ENCODE data around the gene ADGRE2.
"Not testable (repeated sequence)": the region's sequence is repeated elsewhere in the genome, so short reads cannot be mapped to it uniquely, and the experiment has no call there.

The ADGRE2 gene

DNA sequence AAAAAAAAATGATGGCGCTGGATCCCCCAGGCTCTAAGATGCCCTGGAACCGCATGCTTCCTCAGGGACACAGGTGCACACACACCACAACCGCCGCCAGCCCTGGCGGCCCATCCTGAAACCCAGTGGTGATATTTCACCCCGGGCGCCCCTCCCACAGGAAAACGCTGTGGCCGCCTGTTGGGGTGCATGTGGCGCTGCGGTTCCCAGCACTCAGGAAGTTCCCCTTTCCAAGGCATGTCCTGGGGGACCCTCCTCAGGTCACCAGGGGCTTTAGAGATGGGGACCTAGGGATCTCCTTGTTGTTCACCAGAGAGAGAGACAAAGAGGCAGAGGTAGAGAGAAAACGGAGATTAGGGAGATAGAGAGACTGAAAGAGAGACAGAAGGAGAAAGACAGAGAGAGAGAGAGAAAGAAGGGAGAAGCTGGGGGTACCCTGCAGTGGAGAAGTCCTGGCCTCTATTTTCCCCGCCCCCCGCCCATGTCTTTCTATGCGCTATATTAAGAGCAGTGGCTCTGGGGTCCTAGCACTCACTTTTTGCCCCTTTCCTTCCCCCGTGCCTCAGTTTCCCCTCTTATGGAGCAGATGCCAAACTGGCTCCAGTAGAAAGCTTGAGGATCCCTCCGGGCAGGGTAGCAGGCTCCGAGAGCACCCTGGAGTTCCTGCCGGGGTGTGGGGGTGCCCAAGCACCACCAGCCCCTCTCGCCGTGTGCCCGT lies 2.3 kb downstream of the ADGRE2 start:
- no peak overlapping the region for H3K27ac ChIP-seq (ENCODE audit: low read depth, low read length, poor library complexity, severe bottlenecking)
- no peaks in the 10 kb centered on the region for H3K4me1 ChIP-seq (ENCODE audit: insufficient read depth, low read length, severe bottlenecking)
- no peaks in the 10 kb centered on the region for H3F3A ChIP-seq (ENCODE audit: insufficient read depth, low read length)
- no peak overlapping the region for H3K4me3 ChIP-seq (ENCODE audit: low read depth, low read length, poor library complexity, severe bottlenecking)
- H3K79me2 ChIP-seq (ENCODE audit: insufficient read depth, low read length): no peaks in the 10 kb centered on the region
- H3K9ac ChIP-seq (ENCODE audit: low read length): no peak overlapping the region
- no peak overlapping the region for H3K4me2 ChIP-seq (ENCODE audit: low read length)
- H3K36me3 ChIP-seq (ENCODE audit: insufficient read depth, low read length): no peaks in the 10 kb centered on the region
- no peaks in the 10 kb centered on the region for H4K20me1 ChIP-seq (ENCODE audit: insufficient read depth, low read length)
- no peaks in the 10 kb centered on the region for H3K9me3 ChIP-seq (ENCODE audit: low read length)
- no peaks in the 10 kb centered on the region for H3K9me2 ChIP-seq (ENCODE audit: low read depth, low read length)
- H3K27me3 ChIP-seq (ENCODE audit: insufficient read depth, low read length): no peaks in the 10 kb centered on the region
- H2AFZ ChIP-seq (ENCODE audit: low read length): no peak overlapping the region
- no peak for TF ChIP-seq EZH2 (IDR thresholded peaks at IDR 0.05; ENCODE audit: borderline replicate concordance, low read length)
- TF ChIP-seq, protein P1, sequence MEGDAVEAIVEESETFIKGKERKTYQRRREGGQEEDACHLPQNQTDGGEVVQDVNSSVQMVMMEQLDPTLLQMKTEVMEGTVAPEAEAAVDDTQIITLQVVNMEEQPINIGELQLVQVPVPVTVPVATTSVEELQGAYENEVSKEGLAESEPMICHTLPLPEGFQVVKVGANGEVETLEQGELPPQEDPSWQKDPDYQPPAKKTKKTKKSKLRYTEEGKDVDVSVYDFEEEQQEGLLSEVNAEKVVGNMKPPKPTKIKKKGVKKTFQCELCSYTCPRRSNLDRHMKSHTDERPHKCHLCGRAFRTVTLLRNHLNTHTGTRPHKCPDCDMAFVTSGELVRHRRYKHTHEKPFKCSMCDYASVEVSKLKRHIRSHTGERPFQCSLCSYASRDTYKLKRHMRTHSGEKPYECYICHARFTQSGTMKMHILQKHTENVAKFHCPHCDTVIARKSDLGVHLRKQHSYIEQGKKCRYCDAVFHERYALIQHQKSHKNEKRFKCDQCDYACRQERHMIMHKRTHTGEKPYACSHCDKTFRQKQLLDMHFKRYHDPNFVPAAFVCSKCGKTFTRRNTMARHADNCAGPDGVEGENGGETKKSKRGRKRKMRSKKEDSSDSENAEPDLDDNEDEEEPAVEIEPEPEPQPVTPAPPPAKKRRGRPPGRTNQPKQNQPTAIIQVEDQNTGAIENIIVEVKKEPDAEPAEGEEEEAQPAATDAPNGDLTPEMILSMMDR (IDR thresholded peaks at IDR 0.05; ENCODE audit: low read length): no peak

DNA sequence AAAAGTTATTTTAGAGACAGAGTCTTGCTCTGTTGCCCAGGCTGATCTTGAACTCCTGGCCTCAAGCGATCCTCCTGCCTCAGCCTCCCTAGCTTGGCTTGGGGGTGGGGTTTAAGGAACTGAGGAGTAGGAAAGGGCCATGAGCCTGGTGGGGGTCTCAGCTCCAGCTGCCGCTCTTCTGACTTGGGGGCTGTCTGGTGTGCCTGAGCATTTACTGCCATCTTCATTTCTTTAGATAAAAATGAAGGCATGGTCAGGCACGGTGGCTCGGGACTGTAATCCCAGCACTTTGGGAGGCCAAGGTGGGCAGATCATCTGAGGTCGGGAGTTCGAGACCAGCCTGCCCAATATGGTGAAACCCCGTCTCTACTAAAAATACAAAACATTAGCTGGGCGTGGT lies 3.0 kb downstream of the ADGRE2 start:
- not testable (repeated sequence) for H3K27ac ChIP-seq (ENCODE audit: low read depth, low read length, poor library complexity, severe bottlenecking); H3K27me3 ChIP-seq (ENCODE audit: insufficient read depth, low read length); H3K9ac ChIP-seq (ENCODE audit: low read length); H3F3A ChIP-seq (ENCODE audit: insufficient read depth, low read length); H3K9me2 ChIP-seq (ENCODE audit: low read depth, low read length); H4K20me1 ChIP-seq (ENCODE audit: insufficient read depth, low read length); H2AFZ ChIP-seq (ENCODE audit: low read length); H3K4me3 ChIP-seq (ENCODE audit: low read depth, low read length, poor library complexity, severe bottlenecking); H3K4me1 ChIP-seq (ENCODE audit: insufficient read depth, low read length, severe bottlenecking); H3K79me2 ChIP-seq (ENCODE audit: insufficient read depth, low read length); H3K9me3 ChIP-seq (ENCODE audit: low read length); H3K36me3 ChIP-seq (ENCODE audit: insufficient read depth, low read length); H3K4me2 ChIP-seq (ENCODE audit: low read length)

DNA sequence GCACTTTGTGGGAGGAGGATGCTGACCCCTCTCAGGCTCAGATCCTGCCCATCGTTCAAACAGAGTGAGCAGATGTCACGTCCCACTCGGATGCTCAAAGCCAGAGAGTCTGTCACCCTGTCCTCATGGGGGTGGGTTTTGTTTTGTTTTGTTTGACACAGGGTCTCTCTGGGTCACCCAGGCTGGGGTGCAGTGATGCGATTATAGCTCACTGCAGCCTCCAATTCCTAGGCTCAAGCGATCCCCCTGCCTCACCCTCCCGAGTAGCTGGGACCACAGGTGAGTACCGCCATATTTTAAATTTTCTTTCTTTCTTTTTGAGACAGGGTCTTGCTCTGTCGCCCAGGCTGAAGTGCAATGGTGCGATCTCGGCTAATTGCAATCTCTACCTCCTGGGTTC lies 4.0 kb downstream of the ADGRE2 start:
- Histone ChIP-seq H3K4me1 (ENCODE audit: insufficient read depth, low read length, severe bottlenecking) (no peaks in the 10 kb centered on the region), H3K9ac (ENCODE audit: low read length) (no peak overlapping the region), H3K4me3 (ENCODE audit: low read depth, low read length, poor library complexity, severe bottlenecking) (no peak overlapping the region), H3K4me2 (ENCODE audit: low read length) (no peak overlapping the region), H3K27me3 (ENCODE audit: insufficient read depth, low read length) (no peaks in the 10 kb centered on the region), H3K79me2 (ENCODE audit: insufficient read depth, low read length) (no peaks in the 10 kb centered on the region), H3K36me3 (ENCODE audit: insufficient read depth, low read length) (no peaks in the 10 kb centered on the region), H4K20me1 (ENCODE audit: insufficient read depth, low read length) (no peaks in the 10 kb centered on the region), H3F3A (ENCODE audit: insufficient read depth, low read length) (no peaks in the 10 kb centered on the region), H3K9me2 (ENCODE audit: low read depth, low read length) (no peaks in the 10 kb centered on the region), H2AFZ (ENCODE audit: low read length) (no peak overlapping the region), H3K27ac (ENCODE audit: low read depth, low read length, poor library complexity, severe bottlenecking) (no peak overlapping the region), H3K9me3 (ENCODE audit: low read length) (no peaks in the 10 kb centered on the region)
- no peak for TF ChIP-seq EZH2 (IDR thresholded peaks at IDR 0.05; ENCODE audit: borderline replicate concordance, low read length)
- TF ChIP-seq, protein P1 (IDR thresholded peaks at IDR 0.05; ENCODE audit: low read length): no peak

DNA sequence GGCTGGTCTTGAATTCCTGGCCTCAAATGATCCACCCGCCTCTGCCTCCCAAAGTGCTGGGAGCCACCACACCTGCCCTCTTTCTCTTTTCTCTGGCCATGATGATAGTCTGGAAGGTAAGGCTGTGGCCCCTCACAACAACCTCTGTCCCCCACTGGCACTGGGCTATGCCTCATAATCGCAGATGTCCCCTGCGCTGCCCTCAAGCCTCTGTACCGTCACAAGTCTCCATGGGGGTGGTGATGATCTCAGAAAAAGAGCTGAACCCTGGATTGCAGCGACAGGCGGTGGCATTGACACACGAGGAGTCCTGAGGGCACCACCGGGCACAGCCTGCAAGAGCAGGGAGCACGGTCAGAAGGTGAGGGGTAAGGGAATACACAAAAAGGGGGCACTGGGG lies 4.6 kb downstream of the ADGRE2 start:
- H3K27ac ChIP-seq (ENCODE audit: low read depth, low read length, poor library complexity, severe bottlenecking); H3K4me3 ChIP-seq (ENCODE audit: low read depth, low read length, poor library complexity, severe bottlenecking); H3K9me3 ChIP-seq (ENCODE audit: low read length); H3K27me3 ChIP-seq (ENCODE audit: insufficient read depth, low read length); H3K9me2 ChIP-seq (ENCODE audit: low read depth, low read length); H3K9ac ChIP-seq (ENCODE audit: low read length); H3K79me2 ChIP-seq (ENCODE audit: insufficient read depth, low read length); H3F3A ChIP-seq (ENCODE audit: insufficient read depth, low read length); H4K20me1 ChIP-seq (ENCODE audit: insufficient read depth, low read length); H3K4me2 ChIP-seq (ENCODE audit: low read length); H3K36me3 ChIP-seq (ENCODE audit: insufficient read depth, low read length); H2AFZ ChIP-seq (ENCODE audit: low read length); H3K4me1 ChIP-seq (ENCODE audit: insufficient read depth, low read length, severe bottlenecking): not testable (repeated sequence)

All from OCI-LY1 (cell line).